ENCODE measurements around the gene NUP214.
A peak's percentile ranks its signal among the peaks of the same experiment; 100 is the strongest.
"Not testable (repeated sequence)": the region's sequence is repeated elsewhere in the genome, so short reads cannot be mapped to it uniquely, and the experiment has no call there.

NUP214 gene

GRCh38 chr9:131259916-131260597 lies 134.7 kb downstream of the NUP214 start:
- no peak for DNase-seq (ENCODE audit: low spot score)

GRCh38 chr9:131260751-131261452 lies 135.5 kb downstream of the NUP214 start:
- no peak for DNase-seq (ENCODE audit: low spot score)

- DNase-seq (ENCODE audit: low spot score): no peak
Observed at GRCh38 chr9:131262327-131263032, 137.1 kb downstream of the NUP214 start.

GRCh38 chr9:131263033-131263343 lies 137.6 kb downstream of the NUP214 start:
- DNase-seq (ENCODE audit: low spot score): not testable (repeated sequence)

- DNase-seq (ENCODE audit: low spot score): no peak
Observed at GRCh38 chr9:131263701-131264100, 138.3 kb downstream of the NUP214 start.

GRCh38 chr9:131264231-131264630 lies 138.8 kb downstream of the NUP214 start:
- DNase-seq (ENCODE audit: low spot score): no peak

GRCh38 chr9:131266266-131267229 lies 141.2 kb downstream of the NUP214 start:
- no peak for DNase-seq (ENCODE audit: low spot score)

- peak; percentile 51 for DNase-seq (ENCODE audit: low spot score)
Observed at GRCh38 chr9:131270171-131271015, 145.0 kb downstream of the NUP214 start.

- DNase-seq (ENCODE audit: low spot score): not testable (repeated sequence)
Observed at GRCh38 chr9:131271016-131271273, 145.6 kb downstream of the NUP214 start.

GRCh38 chr9:131271506-131271931 lies 146.1 kb downstream of the NUP214 start:
- no peak for DNase-seq (ENCODE audit: low spot score)

- no peak for DNase-seq (ENCODE audit: low spot score)
Observed at GRCh38 chr9:131272212-131272611, 146.8 kb downstream of the NUP214 start.

- no peak for DNase-seq (ENCODE audit: low spot score)
Observed at GRCh38 chr9:131273146-131273855, 147.9 kb downstream of the NUP214 start.

GRCh38 chr9:131273856-131274673 lies 148.7 kb downstream of the NUP214 start:
- no peak for DNase-seq (ENCODE audit: low spot score)

GRCh38 chr9:131274674-131275331 lies 149.4 kb downstream of the NUP214 start:
- DNase-seq (ENCODE audit: low spot score): no peak

- no peak for DNase-seq (ENCODE audit: low spot score)
Observed at GRCh38 chr9:131275332-131276093, 150.1 kb downstream of the NUP214 start.

GRCh38 chr9:131276094-131276888 lies 150.9 kb downstream of the NUP214 start, which contains the start of gene FAM78A:
Gene FAM78A (minus strand): TSS chr9:131276510. CDS start chr9:131276179, 331 bp downstream.
- DNase-seq (ENCODE audit: low spot score): no peak

- DNase-seq (ENCODE audit: low spot score): no peak
Observed at GRCh38 chr9:131276891-131277286, 151.5 kb downstream of the NUP214 start.

All from CD4-positive, alpha-beta T cell treated with Interleukin-2 at 100 ng/mL for 4 hours (primary cell).